Suprapubic skin (tissue), 3 donors: ENCODE data around the gene EFHD2.

Experiments used
- POLR2A ChIP-seq, 2 donors: fragments of 450-650 bp; IDR thresholded peaks; one replicate each; pipeline ENCODE4 v1.6.1; 2017; ENCODE audit warnings: antibody characterized with exemption in 2 of 2, mild to moderate bottlenecking in 2 of 2, moderate library complexity in 2 of 2
- TF ChIP-seq, protein P1 (sequence below), 2 donors: fragments of 200-600 bp in 1 of 2; fragments of 450-650 bp in 1 of 2; sonication (generic) in 1 of 2; IDR thresholded peaks; one replicate each; pipeline ENCODE4 v1.5.1; 2016 to 2019; ENCODE audit warnings: antibody characterized with exemption in 2 of 2, mild to moderate bottlenecking in 1 of 2, moderate library complexity in 1 of 2

DNA sequence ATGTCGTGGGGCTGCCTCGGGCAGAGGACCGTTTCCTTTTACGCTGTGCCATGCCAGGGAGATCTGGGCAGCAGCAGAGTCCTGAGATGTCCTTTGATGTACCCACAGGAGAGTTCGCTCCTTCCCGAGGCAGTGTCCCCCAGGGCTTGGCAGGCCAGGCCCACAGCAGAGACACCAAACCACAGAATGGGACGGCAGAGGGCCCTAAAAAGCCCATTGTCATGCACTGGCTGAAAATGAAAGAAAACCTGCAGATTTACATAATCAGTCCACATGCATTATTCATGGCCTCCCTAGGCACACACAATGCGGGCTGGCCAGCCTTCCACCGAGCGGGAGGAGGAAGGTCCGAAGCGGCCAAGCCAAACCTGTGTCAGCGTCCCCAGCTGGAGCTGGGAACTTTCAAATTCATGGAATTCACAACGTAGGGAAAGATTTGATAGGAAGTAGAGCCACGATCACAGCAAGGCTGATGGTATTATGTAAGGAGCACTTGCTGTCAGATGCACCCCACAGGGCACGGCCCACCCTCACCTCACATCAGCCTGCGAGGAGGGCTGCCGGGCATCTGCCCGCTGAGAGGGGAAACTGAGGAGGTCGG is 25.3 kb upstream of the EFHD2 start:
- TF ChIP-seq POLR2A (IDR thresholded peaks at IDR 0.05), result no peak
- TF ChIP-seq, protein P1, sequence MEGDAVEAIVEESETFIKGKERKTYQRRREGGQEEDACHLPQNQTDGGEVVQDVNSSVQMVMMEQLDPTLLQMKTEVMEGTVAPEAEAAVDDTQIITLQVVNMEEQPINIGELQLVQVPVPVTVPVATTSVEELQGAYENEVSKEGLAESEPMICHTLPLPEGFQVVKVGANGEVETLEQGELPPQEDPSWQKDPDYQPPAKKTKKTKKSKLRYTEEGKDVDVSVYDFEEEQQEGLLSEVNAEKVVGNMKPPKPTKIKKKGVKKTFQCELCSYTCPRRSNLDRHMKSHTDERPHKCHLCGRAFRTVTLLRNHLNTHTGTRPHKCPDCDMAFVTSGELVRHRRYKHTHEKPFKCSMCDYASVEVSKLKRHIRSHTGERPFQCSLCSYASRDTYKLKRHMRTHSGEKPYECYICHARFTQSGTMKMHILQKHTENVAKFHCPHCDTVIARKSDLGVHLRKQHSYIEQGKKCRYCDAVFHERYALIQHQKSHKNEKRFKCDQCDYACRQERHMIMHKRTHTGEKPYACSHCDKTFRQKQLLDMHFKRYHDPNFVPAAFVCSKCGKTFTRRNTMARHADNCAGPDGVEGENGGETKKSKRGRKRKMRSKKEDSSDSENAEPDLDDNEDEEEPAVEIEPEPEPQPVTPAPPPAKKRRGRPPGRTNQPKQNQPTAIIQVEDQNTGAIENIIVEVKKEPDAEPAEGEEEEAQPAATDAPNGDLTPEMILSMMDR (IDR thresholded peaks at IDR 0.05), result no peak
